ENCODE results near the gene TSPYL2. TPM values are rescaled to one million over a fixed set of nuclear protein-coding genes. Genes with fewer than 3 reads are reported as not detected.
A peak's percentile ranks its signal among the peaks of the same experiment; 100 is the strongest.

TSPYL2 gene
- total and polyA plus RNA-seq, 2 experiments from 2014 or later: 38.2 to 78.6 TPM

GRCh38 chrX:53080628-53081580 is 1.3 kb upstream of the TSPYL2 start:
- Histone ChIP-seq H3K27me3 (no peaks in the 10 kb centered on the region), H3K27ac (peak overlapping the region; percentile 72), H3K4me3 (no peak overlapping the region), H2AFZ (no peak overlapping the region), H3K9me3 (ENCODE audit: low read depth) (no peaks in the 10 kb centered on the region), H3K9me2 (replicated peaks; ENCODE audit: insufficient read depth) (no peaks in the 10 kb centered on the region), H3K79me2 (peaks cover 19% of the 10 kb centered on the region), H3K4me2 (peak overlapping the region; percentile 54), H3K4me1 (ENCODE audit: insufficient read depth) (no peaks in the 10 kb centered on the region), H4K20me1 (ENCODE audit: insufficient read depth, poor library complexity, severe bottlenecking) (peaks cover 16% of the 10 kb centered on the region), H3K36me3 (replicated peaks; ENCODE audit: insufficient read depth, low read depth) (no peaks in the 10 kb centered on the region)
- 58% methylated on average over 12 of the region's 17 CpGs for WGBS (ENCODE audit: low lambda C conversion rate, missing lambda C conversion rate)
- DNase-seq (ENCODE audit: low spot score): no peak
- TF ChIP-seq CTCF (IDR thresholded peaks at IDR 0.05; ENCODE audit: poor library complexity) (no peak), EZH2phosphoT487 (IDR thresholded peaks at IDR 0.05; ENCODE audit: low read depth, severe bottlenecking, unreplicated experiment) (no peak), EZH2 (IDR thresholded peaks at IDR 0.05; ENCODE audit: borderline replicate concordance) (no peak)

GRCh38 chrX:53082773-53083616 is 828 bp downstream of the TSPYL2 start:
- peak overlapping the region; percentile 83 for H3K27ac ChIP-seq
- no peak overlapping the region for H2AFZ ChIP-seq
- peaks cover 19% of the 10 kb centered on the region for H3K79me2 ChIP-seq
- H3K4me2 ChIP-seq: peak overlapping the region; percentile 81
- H3K27me3 ChIP-seq: no peaks in the 10 kb centered on the region
- WGBS (ENCODE audit: low lambda C conversion rate, missing lambda C conversion rate): 41% methylated on average over 29 of the region's 31 CpGs
- no peaks in the 10 kb centered on the region for H3K9me2 ChIP-seq (replicated peaks; ENCODE audit: insufficient read depth)
- no peaks in the 10 kb centered on the region for H3K4me1 ChIP-seq (ENCODE audit: insufficient read depth)
- DNase-seq (ENCODE audit: low spot score): no peak
- peaks cover 16% of the 10 kb centered on the region for H4K20me1 ChIP-seq (ENCODE audit: insufficient read depth, poor library complexity, severe bottlenecking)
- TF ChIP-seq CTCF (IDR thresholded peaks at IDR 0.05; ENCODE audit: poor library complexity) (no peak), EZH2phosphoT487 (IDR thresholded peaks at IDR 0.05; ENCODE audit: low read depth, severe bottlenecking, unreplicated experiment) (no peak)
- H3K4me3 ChIP-seq: peak overlapping the region; percentile 53
- no peaks in the 10 kb centered on the region for H3K36me3 ChIP-seq (replicated peaks; ENCODE audit: insufficient read depth, low read depth)
- H3K9me3 ChIP-seq (ENCODE audit: low read depth): no peaks in the 10 kb centered on the region

GRCh38 chrX:53084043-53084570 is 1.9 kb downstream of the TSPYL2 start:
- Histone ChIP-seq H3K79me2 (peaks cover 19% of the 10 kb centered on the region), H3K4me3 (no peak overlapping the region), H3K36me3 (replicated peaks; ENCODE audit: insufficient read depth, low read depth) (no peaks in the 10 kb centered on the region), H3K4me1 (ENCODE audit: insufficient read depth) (no peaks in the 10 kb centered on the region), H3K4me2 (peak overlapping the region; percentile 81), H3K27ac (no peak overlapping the region), H3K27me3 (no peaks in the 10 kb centered on the region), H3K9me3 (ENCODE audit: low read depth) (no peaks in the 10 kb centered on the region), H4K20me1 (ENCODE audit: insufficient read depth, poor library complexity, severe bottlenecking) (peaks cover 16% of the 10 kb centered on the region), H2AFZ (no peak overlapping the region), H3K9me2 (replicated peaks; ENCODE audit: insufficient read depth) (no peaks in the 10 kb centered on the region)
- no peak for TF ChIP-seq CTCF (IDR thresholded peaks at IDR 0.05; ENCODE audit: poor library complexity)
- TF ChIP-seq EZH2 (IDR thresholded peaks at IDR 0.05; ENCODE audit: borderline replicate concordance): no peak
- TF ChIP-seq EZH2phosphoT487 (IDR thresholded peaks at IDR 0.05; ENCODE audit: low read depth, severe bottlenecking, unreplicated experiment): no peak
- no peak for DNase-seq (ENCODE audit: low spot score)
- WGBS (ENCODE audit: low lambda C conversion rate, missing lambda C conversion rate): 64% methylated on average over 4 of the region's 4 CpGs

All from hepatocyte (in vitro differentiated cells).